Parathyroid adenoma (tissue), 2 donors: Measurements from ENCODE around the gene FBXO8.

Experiments used
- H2AFZ ChIP-seq: fragments of 300-600 bp; sonication (generic); one replicate; pipeline ENCODE4 v1.7.0; 2017; ENCODE audit warnings: antibody characterized with exemption, mild to moderate bottlenecking
- H3K27ac ChIP-seq: fragments of 300-600 bp; sonication (generic); one replicate; pipeline ENCODE4 v1.7.0; 2017
- H3K27me3 ChIP-seq: fragments of 300-600 bp; sonication (generic); one replicate; pipeline ENCODE4 v1.7.0; 2017; ENCODE audit warnings: low read length; ENCODE audit not compliant: control insufficient read depth, insufficient read depth
- H3K36me3 ChIP-seq: fragments of 300-600 bp; sonication (generic); one replicate; pipeline ENCODE4 v1.7.0; 2017; ENCODE audit warnings: low read length; ENCODE audit not compliant: control insufficient read depth, insufficient read depth
- H3K4me1 ChIP-seq: fragments of 300-600 bp; sonication (generic); one replicate; pipeline ENCODE4 v1.7.0; 2017; ENCODE audit warnings: control low read depth
- H3K4me2 ChIP-seq: fragments of 300-600 bp; sonication (generic); one replicate; pipeline ENCODE4 v1.7.0; 2017; ENCODE audit warnings: low read length
- H3K4me3 ChIP-seq: fragments of 300-600 bp; sonication (generic); one replicate; pipeline ENCODE4 v1.7.0; 2017; ENCODE audit warnings: low read depth, low read length
- H3K79me2 ChIP-seq: fragments of 300-600 bp; sonication (generic); one replicate; pipeline ENCODE4 v1.7.0; 2017; ENCODE audit warnings: control low read depth
- H3K9ac ChIP-seq: fragments of 300-600 bp; sonication (generic); one replicate; pipeline ENCODE4 v1.7.0; 2017; ENCODE audit warnings: mild to moderate bottlenecking
- H3K9me3 ChIP-seq: fragments of 300-600 bp; sonication (generic); one replicate; pipeline ENCODE4 v1.7.0; 2017; ENCODE audit warnings: low read length; ENCODE audit not compliant: control insufficient read depth
- TF ChIP-seq, protein P1 (sequence below): fragments of 300-600 bp; sonication (generic); IDR thresholded peaks from one replicate; pipeline ENCODE4 v1.7.0; 2017; ENCODE audit warnings: antibody characterized with exemption, mild to moderate bottlenecking
- donor health status: primary hyperparathyroidism.

Gene FBXO8

DNA sequence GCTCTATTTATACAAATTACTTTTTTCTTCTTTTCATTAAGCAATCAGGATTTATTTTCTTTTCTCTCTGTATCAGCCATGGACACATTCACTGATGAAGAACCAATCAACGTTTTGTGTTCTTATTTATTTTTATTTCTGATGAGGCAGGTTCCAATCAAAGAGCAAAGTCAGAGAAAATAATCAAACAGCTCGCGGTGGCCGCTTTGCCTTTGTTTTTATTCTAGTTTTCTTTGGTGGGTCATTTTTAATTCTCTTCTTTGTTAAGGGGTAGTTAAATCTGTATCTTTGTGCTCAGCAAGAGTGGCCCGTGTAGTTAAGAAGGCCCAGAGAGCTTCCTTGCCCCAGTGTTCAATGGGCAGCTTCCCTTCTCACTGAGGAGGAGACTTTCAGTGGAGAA, 71.4 kb downstream of the FBXO8 start:
- Histone ChIP-seq H3K4me2 (no peak overlapping the region), H3K4me3 (no peak overlapping the region), H3K27me3 (peaks cover 7% of the 10 kb centered on the region), H2AFZ (no peak overlapping the region), H3K4me1 (no peaks in the 10 kb centered on the region), H3K79me2 (no peaks in the 10 kb centered on the region), H3K9me3 (no peaks in the 10 kb centered on the region), H3K9ac (no peak overlapping the region), H3K27ac (no peak overlapping the region), H3K36me3 (no peaks in the 10 kb centered on the region)
- TF ChIP-seq, protein P1, sequence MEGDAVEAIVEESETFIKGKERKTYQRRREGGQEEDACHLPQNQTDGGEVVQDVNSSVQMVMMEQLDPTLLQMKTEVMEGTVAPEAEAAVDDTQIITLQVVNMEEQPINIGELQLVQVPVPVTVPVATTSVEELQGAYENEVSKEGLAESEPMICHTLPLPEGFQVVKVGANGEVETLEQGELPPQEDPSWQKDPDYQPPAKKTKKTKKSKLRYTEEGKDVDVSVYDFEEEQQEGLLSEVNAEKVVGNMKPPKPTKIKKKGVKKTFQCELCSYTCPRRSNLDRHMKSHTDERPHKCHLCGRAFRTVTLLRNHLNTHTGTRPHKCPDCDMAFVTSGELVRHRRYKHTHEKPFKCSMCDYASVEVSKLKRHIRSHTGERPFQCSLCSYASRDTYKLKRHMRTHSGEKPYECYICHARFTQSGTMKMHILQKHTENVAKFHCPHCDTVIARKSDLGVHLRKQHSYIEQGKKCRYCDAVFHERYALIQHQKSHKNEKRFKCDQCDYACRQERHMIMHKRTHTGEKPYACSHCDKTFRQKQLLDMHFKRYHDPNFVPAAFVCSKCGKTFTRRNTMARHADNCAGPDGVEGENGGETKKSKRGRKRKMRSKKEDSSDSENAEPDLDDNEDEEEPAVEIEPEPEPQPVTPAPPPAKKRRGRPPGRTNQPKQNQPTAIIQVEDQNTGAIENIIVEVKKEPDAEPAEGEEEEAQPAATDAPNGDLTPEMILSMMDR: no peak

DNA sequence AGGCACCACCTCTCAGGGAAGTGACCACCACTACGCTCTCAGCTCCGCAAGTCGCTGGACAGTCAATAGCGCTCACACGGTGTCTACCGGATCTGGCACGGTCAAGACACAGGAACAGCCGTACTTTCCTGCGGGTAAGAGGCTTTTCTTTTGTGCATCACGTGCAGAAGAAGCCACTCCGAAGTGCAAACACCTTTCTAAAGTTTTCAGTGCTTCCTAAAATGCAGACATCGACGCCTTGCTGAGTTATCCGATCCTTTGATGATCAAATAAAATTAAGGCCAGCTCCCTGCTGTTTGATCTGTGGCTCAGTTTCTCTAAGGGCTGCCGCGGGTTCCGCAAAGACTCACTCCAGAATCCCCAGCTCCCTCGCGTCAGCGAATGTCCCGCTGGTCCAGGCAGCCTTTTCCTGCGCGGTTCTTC, 71.8 kb downstream of the FBXO8 start:
- Histone ChIP-seq H3K36me3 (no peaks in the 10 kb centered on the region), H3K4me3 (no peak overlapping the region), H3K9ac (no peak overlapping the region), H3K4me2 (no peak overlapping the region), H3K9me3 (no peaks in the 10 kb centered on the region), H3K4me1 (no peaks in the 10 kb centered on the region), H3K79me2 (no peaks in the 10 kb centered on the region), H2AFZ (no peak overlapping the region), H3K27me3 (peaks cover 7% of the 10 kb centered on the region), H3K27ac (no peak overlapping the region)
- TF ChIP-seq, protein P1: no peak

DNA sequence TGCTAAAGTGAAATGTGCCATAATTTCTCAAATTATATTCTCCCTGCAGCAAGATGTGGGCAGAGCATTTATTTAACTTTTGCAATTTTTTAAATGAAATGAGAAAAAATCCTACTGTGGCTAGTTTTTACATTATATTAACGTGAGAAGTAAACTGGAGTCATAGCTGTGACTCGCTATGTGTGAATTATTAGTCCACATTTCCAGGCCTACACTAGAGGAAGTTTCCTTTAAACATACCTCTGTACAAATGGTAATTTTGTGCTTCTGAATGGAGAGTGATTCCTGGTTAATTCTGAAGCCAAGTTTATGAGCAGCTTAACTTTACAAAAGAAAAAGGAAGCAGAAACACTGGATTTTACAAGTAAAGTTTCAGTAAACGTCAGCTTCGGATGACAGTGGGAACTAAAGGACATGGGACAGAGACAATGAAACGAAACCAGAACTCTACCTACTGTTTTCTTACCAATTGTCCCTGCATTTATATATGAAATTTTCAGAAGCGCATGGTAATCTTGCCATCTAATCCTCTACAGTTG, 72.4 kb downstream of the FBXO8 start:
- no peak overlapping the region for H3K27ac ChIP-seq
- no peak overlapping the region for H3K4me2 ChIP-seq
- H3K4me1 ChIP-seq: no peaks in the 10 kb centered on the region
- TF ChIP-seq, protein P1: no peak
- H3K79me2 ChIP-seq: no peaks in the 10 kb centered on the region
- H3K9me3 ChIP-seq: no peaks in the 10 kb centered on the region
- no peak overlapping the region for H2AFZ ChIP-seq
- peaks cover 7% of the 10 kb centered on the region for H3K27me3 ChIP-seq
- no peaks in the 10 kb centered on the region for H3K36me3 ChIP-seq
- no peak overlapping the region for H3K9ac ChIP-seq
- H3K4me3 ChIP-seq: no peak overlapping the region

DNA sequence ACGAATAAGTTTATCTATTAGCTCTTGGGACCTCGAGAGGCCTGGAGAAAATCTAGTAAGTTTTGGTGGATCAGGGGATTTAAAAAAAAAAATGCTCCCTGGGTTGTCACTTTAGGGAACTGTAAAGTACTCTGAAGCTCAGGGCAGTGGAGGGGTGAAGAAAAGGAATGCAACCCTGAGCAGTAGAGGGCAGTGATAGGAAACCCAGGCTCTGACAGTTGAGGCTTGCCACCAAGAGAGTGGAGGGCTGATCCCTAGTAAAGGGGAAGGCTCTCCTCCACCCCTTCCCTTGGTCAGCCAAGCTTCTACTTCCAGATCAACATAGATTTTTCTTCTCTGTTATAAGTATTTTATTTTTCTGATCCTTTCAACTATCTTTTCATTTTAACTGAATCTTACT, 73.1 kb downstream of the FBXO8 start:
- TF ChIP-seq, protein P1: no peak
- Histone ChIP-seq H3K9ac (no peak overlapping the region), H3K27ac (no peak overlapping the region), H3K4me3 (no peak overlapping the region), H2AFZ (no peak overlapping the region), H3K79me2 (no peaks in the 10 kb centered on the region), H3K9me3 (no peaks in the 10 kb centered on the region), H3K4me2 (no peak overlapping the region), H3K27me3 (peaks cover 7% of the 10 kb centered on the region), H3K4me1 (no peaks in the 10 kb centered on the region), H3K36me3 (no peaks in the 10 kb centered on the region)

DNA sequence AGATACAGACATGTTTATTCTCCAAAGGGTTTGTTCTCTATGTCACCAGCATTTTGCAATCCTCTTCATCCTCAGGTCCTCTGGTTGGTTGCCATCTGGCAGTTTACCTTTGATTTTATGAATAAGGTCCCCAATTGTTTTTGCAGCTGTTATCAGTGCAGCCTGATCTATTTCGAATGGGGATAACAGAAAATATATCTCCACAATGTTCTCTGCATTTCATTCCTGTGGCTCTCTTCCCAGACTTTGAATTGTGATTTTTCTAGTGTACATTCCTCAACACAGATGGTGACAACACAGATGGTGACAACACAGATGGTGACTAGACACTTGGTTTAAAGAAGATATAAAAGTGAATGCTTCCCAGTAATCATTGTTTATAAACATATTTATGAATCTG, 74.1 kb downstream of the FBXO8 start:
- H3K27ac ChIP-seq: no peak overlapping the region
- no peak overlapping the region for H3K4me2 ChIP-seq
- no peaks in the 10 kb centered on the region for H3K4me1 ChIP-seq
- TF ChIP-seq, protein P1: no peak
- no peaks in the 10 kb centered on the region for H3K9me3 ChIP-seq
- no peak overlapping the region for H3K9ac ChIP-seq
- H3K27me3 ChIP-seq: peaks cover 7% of the 10 kb centered on the region
- no peaks in the 10 kb centered on the region for H3K79me2 ChIP-seq
- no peak overlapping the region for H2AFZ ChIP-seq
- H3K4me3 ChIP-seq: no peak overlapping the region
- H3K36me3 ChIP-seq: no peaks in the 10 kb centered on the region
